HG03095 (cell line): Measurements from ENCODE around the gene SPON1.
"Not testable (repeated sequence)": the region's sequence is repeated elsewhere in the genome, so short reads cannot be mapped to it uniquely, and the experiment has no call there.

Source experiments
- ATAC-seq: cut with Tn5 transposase; IDR thresholded peaks from one replicate; pipeline ENCODE4 v1.9.1; 2021; ENCODE audit warnings: moderate library complexity; ENCODE audit not compliant: unreplicated experiment

The SPON1 gene

GRCh38 chr11:14029971-14030920 lies 67.7 kb downstream of the SPON1 start:
- no peak for ATAC-seq

- ATAC-seq: not testable (repeated sequence)
Measured at GRCh38 chr11:14035526-14035925, 73.0 kb downstream of the SPON1 start.

- no peak for ATAC-seq
Measured at GRCh38 chr11:14036469-14036868, 73.9 kb downstream of the SPON1 start.

- no peak for ATAC-seq
Measured at GRCh38 chr11:14041040-14041439, 78.5 kb downstream of the SPON1 start.

- no peak for ATAC-seq
Measured at GRCh38 chr11:14041565-14041964, 79.0 kb downstream of the SPON1 start.

GRCh38 chr11:14042686-14043465 lies 80.4 kb downstream of the SPON1 start:
- no peak for ATAC-seq

GRCh38 chr11:14044916-14045315 lies 82.4 kb downstream of the SPON1 start:
- no peak for ATAC-seq

GRCh38 chr11:14045417-14045816 lies 82.9 kb downstream of the SPON1 start:
- no peak for ATAC-seq

- no peak for ATAC-seq
Measured at GRCh38 chr11:14052198-14052597, 89.7 kb downstream of the SPON1 start.

- ATAC-seq: no peak
Measured at GRCh38 chr11:14054116-14055107, 91.9 kb downstream of the SPON1 start.

GRCh38 chr11:14055936-14056335 lies 93.4 kb downstream of the SPON1 start:
- ATAC-seq: no peak

GRCh38 chr11:14058061-14058460 lies 95.5 kb downstream of the SPON1 start:
- no peak for ATAC-seq

GRCh38 chr11:14059491-14059890 lies 97.0 kb downstream of the SPON1 start:
- no peak for ATAC-seq

GRCh38 chr11:14061721-14062120 lies 99.2 kb downstream of the SPON1 start:
- ATAC-seq: no peak

- no peak for ATAC-seq
Measured at GRCh38 chr11:14065141-14065540, 102.6 kb downstream of the SPON1 start.

GRCh38 chr11:14065681-14066080 lies 103.2 kb downstream of the SPON1 start:
- no peak for ATAC-seq

- no peak for ATAC-seq
Measured at GRCh38 chr11:14067686-14068085, 105.2 kb downstream of the SPON1 start.

- no peak for ATAC-seq
Measured at GRCh38 chr11:14070896-14071295, 108.4 kb downstream of the SPON1 start.

GRCh38 chr11:14073849-14074476 lies 111.4 kb downstream of the SPON1 start:
- ATAC-seq: no peak
